ENCODE data around the gene HIVEP3. TPM values are rescaled to one million over a fixed set of nuclear protein-coding genes. Genes with fewer than 3 reads are reported as not detected.

Gene HIVEP3
- total RNA-seq, 2 donors from 2014 or later, result 3.4 to 4.0 TPM

GRCh38 chr1:41568204-41568603, 350.5 kb downstream of the HIVEP3 start:
- Histone ChIP-seq H3K27me3 (no peaks in the 10 kb centered on the region), H3K36me3 (replicated peaks in 1 of 2; ENCODE audit: insufficient read depth in 1 of 2, low read depth in 2 of 2) (no peaks in the 10 kb centered on the region), H3K4me1 (no peaks in the 10 kb centered on the region), H3K4me3 (no peak overlapping the region), H3K9me3 (no peaks in the 10 kb centered on the region), H3K27ac (no peak overlapping the region)
- TF ChIP-seq CTCF (IDR thresholded peaks at IDR 0.05), result no peak
- no peak for TF ChIP-seq POLR2A (IDR thresholded peaks at IDR 0.05)
- DNase-seq (no peak), ATAC-seq (no peak)
- 91 to 97% methylated on average over 9 of the region's 9 CpGs for WGBS, 2 donors
- intact Hi-C loops (cut with DNase I), result loop anchor here (10.0 kb wide), 1 partner anchor 237 kb away; no protein-coding TSS in a partner anchor

- H3K27me3 ChIP-seq, result no peaks in the 10 kb centered on the region
- WGBS, 2 donors, result 86 to 87% methylated on average over 2 of the region's 2 CpGs
- DNase-seq (no peak), ATAC-seq (no peak)
- H3K4me1 ChIP-seq, result no peaks in the 10 kb centered on the region
- no peak overlapping the region for H3K27ac ChIP-seq
- intact Hi-C loops (cut with DNase I), result loop anchor here (10.0 kb wide), 1 partner anchor 238 kb away; no protein-coding TSS in a partner anchor
- no peak overlapping the region for H3K4me3 ChIP-seq
- H3K9me3 ChIP-seq, result no peaks in the 10 kb centered on the region
- H3K36me3 ChIP-seq (replicated peaks in 1 of 2; ENCODE audit: insufficient read depth in 1 of 2, low read depth in 2 of 2), result no peaks in the 10 kb centered on the region
- TF ChIP-seq POLR2A (IDR thresholded peaks at IDR 0.05) (no peak), CTCF (IDR thresholded peaks at IDR 0.05) (no peak)
These were observed 351.8 kb downstream of the HIVEP3 start for GRCh38 chr1:41566969-41567368.

GRCh38 chr1:41566274-41566885, 352.3 kb downstream of the HIVEP3 start:
- no peaks in the 10 kb centered on the region for H3K36me3 ChIP-seq (replicated peaks in 1 of 2; ENCODE audit: insufficient read depth in 1 of 2, low read depth in 2 of 2)
- intact Hi-C loops (cut with DNase I), result loop anchor here (10.0 kb wide), 1 partner anchor 238 kb away; no protein-coding TSS in a partner anchor
- no peaks in the 10 kb centered on the region for H3K9me3 ChIP-seq
- ATAC-seq (no peak), DNase-seq (no peak)
- no peaks in the 10 kb centered on the region for H3K4me1 ChIP-seq
- H3K4me3 ChIP-seq, result no peak overlapping the region
- TF ChIP-seq POLR2A (IDR thresholded peaks at IDR 0.05), result no peak
- TF ChIP-seq CTCF (IDR thresholded peaks at IDR 0.05), result no peak
- no peak overlapping the region for H3K27ac ChIP-seq
- H3K27me3 ChIP-seq, result no peaks in the 10 kb centered on the region
- WGBS, 2 donors, result 94 to 98% methylated on average over 5 of the region's 5 CpGs

GRCh38 chr1:41564741-41565475, 353.8 kb downstream of the HIVEP3 start:
- no peaks in the 10 kb centered on the region for H3K36me3 ChIP-seq (replicated peaks in 1 of 2; ENCODE audit: insufficient read depth in 1 of 2, low read depth in 2 of 2)
- no peaks in the 10 kb centered on the region for H3K27me3 ChIP-seq
- no peak overlapping the region for H3K4me3 ChIP-seq
- no peak for DNase-seq
- no peaks in the 10 kb centered on the region for H3K4me1 ChIP-seq
- WGBS, 2 donors, result 85 to 89% methylated on average over 9 of the region's 9 CpGs
- no peaks in the 10 kb centered on the region for H3K9me3 ChIP-seq
- TF ChIP-seq CTCF (IDR thresholded peaks at IDR 0.05) (no peak), POLR2A (IDR thresholded peaks at IDR 0.05) (no peak)
- intact Hi-C loops (cut with DNase I), result loop anchor here (10.0 kb wide), 1 partner anchor 240 kb away; no protein-coding TSS in a partner anchor
- H3K27ac ChIP-seq, result no peak overlapping the region
- no peak for ATAC-seq

All from body of pancreas (tissue), 4 donors.